Loucy (cell line): ENCODE results near the gene WHRN.

Source experiments
- EZH2phosphoT487 ChIP-seq: fragments of 200-600 bp; IDR thresholded peaks from 2 replicates; pipeline ENCODE4 v1.6.1; 2018; ENCODE audit warnings: antibody characterized with exemption, mild to moderate bottlenecking, moderate library complexity, borderline replicate concordance
- TF ChIP-seq, protein P1 (sequence below): fragments of 200-600 bp; sonication (generic); conservative IDR thresholded peaks from 2 replicates; pipeline ENCODE4 v1.5.1; 2014; ENCODE audit warnings: mild to moderate bottlenecking, antibody characterized with exemption, low read length

DNA sequence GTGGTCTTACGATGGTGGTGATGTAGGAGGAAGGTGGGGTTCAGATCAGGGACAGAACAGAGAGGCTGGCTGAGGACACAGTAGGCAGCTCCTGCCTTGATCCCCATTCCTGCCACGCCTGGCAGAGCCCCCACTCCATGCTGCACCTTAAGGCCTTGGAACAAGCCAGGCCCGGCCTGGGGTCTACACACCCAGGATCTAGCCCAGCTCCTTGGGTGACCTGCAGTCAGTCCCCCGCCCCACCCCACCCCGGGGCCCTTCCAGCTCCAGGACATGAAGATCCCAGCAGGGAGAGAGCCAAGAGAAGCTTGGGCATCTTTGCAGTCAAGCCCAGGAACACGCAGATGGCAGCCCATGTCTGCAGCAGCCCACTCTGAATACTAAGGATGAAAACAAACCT, 34.7 kb downstream of the WHRN start:
- TF ChIP-seq, protein P1, sequence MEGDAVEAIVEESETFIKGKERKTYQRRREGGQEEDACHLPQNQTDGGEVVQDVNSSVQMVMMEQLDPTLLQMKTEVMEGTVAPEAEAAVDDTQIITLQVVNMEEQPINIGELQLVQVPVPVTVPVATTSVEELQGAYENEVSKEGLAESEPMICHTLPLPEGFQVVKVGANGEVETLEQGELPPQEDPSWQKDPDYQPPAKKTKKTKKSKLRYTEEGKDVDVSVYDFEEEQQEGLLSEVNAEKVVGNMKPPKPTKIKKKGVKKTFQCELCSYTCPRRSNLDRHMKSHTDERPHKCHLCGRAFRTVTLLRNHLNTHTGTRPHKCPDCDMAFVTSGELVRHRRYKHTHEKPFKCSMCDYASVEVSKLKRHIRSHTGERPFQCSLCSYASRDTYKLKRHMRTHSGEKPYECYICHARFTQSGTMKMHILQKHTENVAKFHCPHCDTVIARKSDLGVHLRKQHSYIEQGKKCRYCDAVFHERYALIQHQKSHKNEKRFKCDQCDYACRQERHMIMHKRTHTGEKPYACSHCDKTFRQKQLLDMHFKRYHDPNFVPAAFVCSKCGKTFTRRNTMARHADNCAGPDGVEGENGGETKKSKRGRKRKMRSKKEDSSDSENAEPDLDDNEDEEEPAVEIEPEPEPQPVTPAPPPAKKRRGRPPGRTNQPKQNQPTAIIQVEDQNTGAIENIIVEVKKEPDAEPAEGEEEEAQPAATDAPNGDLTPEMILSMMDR = no peak
- no peak for TF ChIP-seq EZH2phosphoT487
